Stimulated activated CD8-positive, alpha-beta memory T cell treated with anti-CD3 and anti-CD28 coated beads, Interleukin-15, amount 100 ng/mL, for 4 hours (primary cell): Measurements from ENCODE around the gene SFPQ.
"Not testable (repeated sequence)": the region's sequence is repeated elsewhere in the genome, so short reads cannot be mapped to it uniquely, and the experiment has no call there.

ENCODE experiments used
- DNase-seq, 2 donors: peaks; one replicate each; pipeline ENCODE4 v3.0.0-alpha.2; 2020; ENCODE audit warnings: low read depth in 2 of 2

Gene SFPQ

GRCh38 chr1:35143737-35144508 lies 49.0 kb downstream of the SFPQ start:
- no peak for DNase-seq

DNA sequence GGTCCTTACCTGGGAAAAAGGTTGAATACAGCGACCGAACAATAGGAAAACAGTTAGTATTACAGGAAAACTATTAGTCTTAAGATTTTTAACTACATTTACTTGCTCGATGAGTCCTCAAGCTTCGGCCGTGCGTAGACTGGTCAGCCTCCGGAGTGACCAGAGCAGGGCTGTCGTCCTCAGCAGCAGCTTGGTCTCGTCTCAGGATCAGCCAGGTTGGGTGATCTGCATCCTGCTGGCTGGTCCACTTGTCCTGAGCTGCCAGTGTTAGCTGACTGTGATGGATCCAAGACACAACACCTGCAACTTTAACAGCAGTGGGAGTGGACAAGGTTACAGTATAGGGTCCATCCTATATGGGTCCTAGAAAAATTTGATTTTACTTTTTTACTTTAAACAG lies 50.2 kb downstream of the SFPQ start:
- not testable (repeated sequence) for DNase-seq

GRCh38 chr1:35142294-35142693 lies 50.7 kb downstream of the SFPQ start:
- not testable (repeated sequence) for DNase-seq

DNA sequence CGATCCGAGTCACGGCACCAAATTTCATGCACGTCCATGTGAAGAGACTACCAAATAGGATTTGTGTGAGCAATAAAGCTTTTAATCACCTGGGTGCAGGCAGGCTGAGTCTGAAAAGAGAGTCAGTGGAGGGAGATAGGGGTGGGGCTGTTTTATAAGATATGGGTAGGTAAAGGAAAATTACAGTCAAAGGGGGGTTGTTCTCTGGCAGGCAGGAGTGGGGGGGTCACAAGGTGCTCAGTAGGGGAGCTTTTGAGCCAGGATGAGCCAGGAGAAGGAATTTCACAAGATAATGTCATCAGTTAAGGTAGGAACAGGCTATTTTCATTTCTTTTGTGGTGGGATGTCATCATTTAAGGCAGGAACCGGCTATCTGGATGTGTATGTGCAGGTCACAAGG lies 55.4 kb downstream of the SFPQ start:
- not testable (repeated sequence) for DNase-seq

- DNase-seq: no peak
These were observed 56.2 kb downstream of the SFPQ start for GRCh38 chr1:35136780-35137179.
